ENCODE measurements around the gene UBE2E3.
"Not testable (repeated sequence)": the region's sequence is repeated elsewhere in the genome, so short reads cannot be mapped to it uniquely, and the experiment has no call there.

UBE2E3 gene

GRCh38 chr2:181022652-181023051, 42.2 kb downstream of the UBE2E3 start:
- no peak for FAIRE-seq
- DNase-seq (ENCODE audit: insufficient read length, low spot score), result no peak

GRCh38 chr2:181025004-181025403, 44.6 kb downstream of the UBE2E3 start:
- no peak for DNase-seq (ENCODE audit: insufficient read length, low spot score)

GRCh38 chr2:181036445-181036844, 56.0 kb downstream of the UBE2E3 start:
- FAIRE-seq, result peak; percentile 13

More at GRCh38 chr2:181025004-181025403, 44.6 kb downstream of the UBE2E3 start:
- FAIRE-seq, result no peak

GRCh38 chr2:181036848-181037603, 56.6 kb downstream of the UBE2E3 start:
- DNase-seq (ENCODE audit: insufficient read length, low spot score), result peak; percentile 35
- FAIRE-seq, result peak; percentile 67

More at GRCh38 chr2:181036445-181036844, 56.0 kb downstream of the UBE2E3 start:
- DNase-seq (ENCODE audit: insufficient read length, low spot score), result no peak

- FAIRE-seq (no peak), DNase-seq (ENCODE audit: insufficient read length, low spot score) (no peak)
These were observed 57.5 kb downstream of the UBE2E3 start for GRCh38 chr2:181037922-181038321.

- FAIRE-seq (no peak), DNase-seq (ENCODE audit: insufficient read length, low spot score) (no peak)
These were observed 58.4 kb downstream of the UBE2E3 start for GRCh38 chr2:181038796-181039195.

- not testable (repeated sequence) for FAIRE-seq; DNase-seq (ENCODE audit: insufficient read length, low spot score)
These were observed 60.4 kb downstream of the UBE2E3 start for GRCh38 chr2:181040839-181041238.

- no peak for FAIRE-seq
- no peak for DNase-seq (ENCODE audit: insufficient read length, low spot score)
These were observed 61.3 kb downstream of the UBE2E3 start for GRCh38 chr2:181041661-181042060.

GRCh38 chr2:181042706-181043105, 62.3 kb downstream of the UBE2E3 start:
- DNase-seq (ENCODE audit: insufficient read length, low spot score) (no peak), FAIRE-seq (no peak)

GRCh38 chr2:181046833-181047232, 66.4 kb downstream of the UBE2E3 start:
- FAIRE-seq (no peak), DNase-seq (ENCODE audit: insufficient read length, low spot score) (no peak)

- FAIRE-seq (no peak), DNase-seq (ENCODE audit: insufficient read length, low spot score) (no peak)
These were observed 67.4 kb downstream of the UBE2E3 start for GRCh38 chr2:181047829-181048228.

GRCh38 chr2:181051861-181052522, 71.6 kb downstream of the UBE2E3 start:
- FAIRE-seq, result no peak
- no peak for DNase-seq (ENCODE audit: insufficient read length, low spot score)

GRCh38 chr2:181052523-181052891, 72.1 kb downstream of the UBE2E3 start:
- DNase-seq (ENCODE audit: insufficient read length, low spot score) (no peak), FAIRE-seq (no peak)

- no peak for FAIRE-seq
- no peak for DNase-seq (ENCODE audit: insufficient read length, low spot score)
These were observed 73.9 kb downstream of the UBE2E3 start for GRCh38 chr2:181054256-181054655.

GRCh38 chr2:181054843-181055242, 74.4 kb downstream of the UBE2E3 start:
- no peak for FAIRE-seq
- no peak for DNase-seq (ENCODE audit: insufficient read length, low spot score)

- FAIRE-seq, result no peak
These were observed 78.2 kb downstream of the UBE2E3 start for GRCh38 chr2:181058378-181059269.

GRCh38 chr2:181063696-181064095, 83.3 kb downstream of the UBE2E3 start:
- FAIRE-seq, result no peak
- no peak for DNase-seq (ENCODE audit: insufficient read length, low spot score)

More at GRCh38 chr2:181058378-181059269, 78.2 kb downstream of the UBE2E3 start:
- no peak for DNase-seq (ENCODE audit: insufficient read length, low spot score)

- DNase-seq (ENCODE audit: insufficient read length, low spot score), result no peak
These were observed 85.1 kb downstream of the UBE2E3 start for GRCh38 chr2:181065458-181065857.

GRCh38 chr2:181066333-181066732, 85.9 kb downstream of the UBE2E3 start:
- no peak for FAIRE-seq
- DNase-seq (ENCODE audit: insufficient read length, low spot score), result no peak

More at GRCh38 chr2:181065458-181065857, 85.1 kb downstream of the UBE2E3 start:
- FAIRE-seq, result no peak

GRCh38 chr2:181070119-181070835, 89.9 kb downstream of the UBE2E3 start:
- DNase-seq (ENCODE audit: insufficient read length, low spot score) (peak; percentile 3), FAIRE-seq (no peak)
